SK-N-SH treated with all-trans-retinoic acid at 6 μM for 48 hours (cell line): ENCODE results near the gene PPY.
"Not testable (repeated sequence)": the region's sequence is repeated elsewhere in the genome, so short reads cannot be mapped to it uniquely, and the experiment has no call there.

Experiments used
- ATAC-seq: fragments of 200-7000 bp; cut with Tn5 transposase; 3 replicates; pipeline ENCODE4 v1.9.1; 2020; ENCODE audit warnings: mild to moderate bottlenecking, moderate library complexity
- ARNTL ChIP-seq: fragments of 450-650 bp; formaldehyde crosslinking; IDR thresholded peaks from 2 replicates; pipeline ENCODE4 v1.5.0; 2020; ENCODE audit warnings: low read depth, mild to moderate bottlenecking, moderate library complexity, borderline replicate concordance
- BACH2 ChIP-seq: fragments of 250-450 bp; sonication (Bioruptor Pico); IDR thresholded peaks from 2 replicates; pipeline ENCODE4 v1.9.0; 2021; ENCODE audit warnings: mild to moderate bottlenecking, borderline replicate concordance
- CREB5 ChIP-seq: fragments of 250-450 bp; sonication (Bioruptor Pico); IDR thresholded peaks from 2 replicates; pipeline ENCODE4 v1.5.1; 2020; ENCODE audit warnings: low read depth, mild to moderate bottlenecking, moderate library complexity
- ESRRG ChIP-seq: fragments of 250-450 bp; sonication (Bioruptor Pico); IDR thresholded peaks from 2 replicates; pipeline ENCODE4 v1.6.1; 2021; ENCODE audit warnings: mild to moderate bottlenecking
- GLIS3 ChIP-seq: fragments of 250-450 bp; sonication (Bioruptor Pico); IDR thresholded peaks from 2 replicates; pipeline ENCODE4 v1.5.0; 2020; ENCODE audit warnings: mild to moderate bottlenecking, moderate library complexity
- ISL1 ChIP-seq: fragments of 250-450 bp; sonication (Bioruptor Pico); IDR thresholded peaks from 2 replicates; pipeline ENCODE4 v2.1.2; 2022; ENCODE audit warnings: mild to moderate bottlenecking, moderate library complexity
- OSR1 ChIP-seq: fragments of 250-450 bp; sonication (Bioruptor Pico); IDR thresholded peaks from 2 replicates; pipeline ENCODE4 v1.8.0; 2022; ENCODE audit warnings: moderate library complexity, mild to moderate bottlenecking, inconsistent platforms
- POU6F1 ChIP-seq: fragments of 250-450 bp; sonication (Bioruptor Pico); IDR thresholded peaks from 2 replicates; pipeline ENCODE4 v1.8.0; 2021; ENCODE audit warnings: low read depth, mild to moderate bottlenecking, moderate library complexity, borderline replicate concordance
- PPARA ChIP-seq: fragments of 250-450 bp; sonication (Bioruptor Pico); IDR thresholded peaks from 2 replicates; pipeline ENCODE4 v1.5.0; 2020; ENCODE audit warnings: mild to moderate bottlenecking, borderline replicate concordance
- RARB ChIP-seq: fragments of 250-450 bp; sonication (Bioruptor Pico); IDR thresholded peaks from 2 replicates; pipeline ENCODE4 v1.8.0; 2021; ENCODE audit warnings: mild to moderate bottlenecking, moderate library complexity
- SNAI2 ChIP-seq: fragments of 250-450 bp; sonication (Bioruptor Pico); IDR thresholded peaks from 2 replicates; pipeline ENCODE4 v1.5.0; 2020; ENCODE audit warnings: mild to moderate bottlenecking, moderate library complexity
- TCF4 ChIP-seq: fragments of 250-450 bp; sonication (Bioruptor Pico); IDR thresholded peaks from 2 replicates; pipeline ENCODE4 v1.8.0; 2021; ENCODE audit warnings: mild to moderate bottlenecking, moderate library complexity, borderline replicate concordance
- TOX ChIP-seq: fragments of 250-450 bp; sonication (Bioruptor Pico); IDR thresholded peaks from 2 replicates; pipeline ENCODE4 v1.8.0; 2021; ENCODE audit warnings: mild to moderate bottlenecking, moderate library complexity, borderline replicate concordance
- ZFP3 ChIP-seq: fragments of 250-450 bp; sonication (Bioruptor Pico); IDR thresholded peaks from 2 replicates; pipeline ENCODE4 v1.5.0; 2020; ENCODE audit warnings: mild to moderate bottlenecking, moderate library complexity
- ZNF565 ChIP-seq: fragments of 450-650 bp; formaldehyde crosslinking; conservative IDR thresholded peaks from 2 replicates; pipeline ENCODE4 v1.5.0; 2020; ENCODE audit warnings: low read depth, mild to moderate bottlenecking, moderate library complexity
- ZNF70 ChIP-seq: fragments of 450-650 bp; formaldehyde crosslinking; IDR thresholded peaks from 2 replicates; pipeline ENCODE4 v1.5.0; 2020; ENCODE audit warnings: mild to moderate bottlenecking, moderate library complexity
- TF ChIP-seq, protein P1 (sequence below): fragments of 250-450 bp; sonication (Bioruptor Pico); IDR thresholded peaks from 2 replicates; pipeline ENCODE4 v1.8.0; 2020; ENCODE audit warnings: mild to moderate bottlenecking, moderate library complexity, borderline replicate concordance
- TF ChIP-seq, protein P2 (sequence below): fragments of 250-450 bp; sonication (Bioruptor Pico); IDR thresholded peaks from 2 replicates; pipeline ENCODE4 v1.5.0; 2020; ENCODE audit warnings: mild to moderate bottlenecking, moderate library complexity
- TF ChIP-seq, protein P3 (sequence below): fragments of 250-450 bp; sonication (Bioruptor Pico); IDR thresholded peaks from 2 replicates; pipeline ENCODE4 v1.5.1; 2021; ENCODE audit warnings: mild to moderate bottlenecking, moderate library complexity

The PPY gene

GRCh38 chr17:43900183-43900857 lies 42.0 kb downstream of the PPY start:
- no peak for TF ChIP-seq RARB (CRISPR knock-in tag)
- ATAC-seq: peak; percentile 100

- TF ChIP-seq CREB5 (CRISPR knock-in tag) (no peak), GLIS3 (CRISPR knock-in tag) (no peak), SNAI2 (CRISPR knock-in tag) (no peak), ESRRG (CRISPR knock-in tag) (no peak)
- TF ChIP-seq, protein P1, sequence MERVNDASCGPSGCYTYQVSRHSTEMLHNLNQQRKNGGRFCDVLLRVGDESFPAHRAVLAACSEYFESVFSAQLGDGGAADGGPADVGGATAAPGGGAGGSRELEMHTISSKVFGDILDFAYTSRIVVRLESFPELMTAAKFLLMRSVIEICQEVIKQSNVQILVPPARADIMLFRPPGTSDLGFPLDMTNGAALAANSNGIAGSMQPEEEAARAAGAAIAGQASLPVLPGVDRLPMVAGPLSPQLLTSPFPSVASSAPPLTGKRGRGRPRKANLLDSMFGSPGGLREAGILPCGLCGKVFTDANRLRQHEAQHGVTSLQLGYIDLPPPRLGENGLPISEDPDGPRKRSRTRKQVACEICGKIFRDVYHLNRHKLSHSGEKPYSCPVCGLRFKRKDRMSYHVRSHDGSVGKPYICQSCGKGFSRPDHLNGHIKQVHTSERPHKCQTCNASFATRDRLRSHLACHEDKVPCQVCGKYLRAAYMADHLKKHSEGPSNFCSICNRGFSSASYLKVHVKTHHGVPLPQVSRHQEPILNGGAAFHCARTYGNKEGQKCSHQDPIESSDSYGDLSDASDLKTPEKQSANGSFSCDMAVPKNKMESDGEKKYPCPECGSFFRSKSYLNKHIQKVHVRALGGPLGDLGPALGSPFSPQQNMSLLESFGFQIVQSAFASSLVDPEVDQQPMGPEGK (CRISPR knock-in tag): no peak
Observed at GRCh38 chr17:43898446-43898845, 43.8 kb downstream of the PPY start.

GRCh38 chr17:43897831-43898230 lies 44.4 kb downstream of the PPY start:
- TF ChIP-seq SNAI2 (CRISPR knock-in tag): no peak
- TF ChIP-seq ISL1 (CRISPR knock-in tag): no peak
- TF ChIP-seq GLIS3 (CRISPR knock-in tag): no peak
- no peak for TF ChIP-seq PPARA (CRISPR knock-in tag)
- TF ChIP-seq POU6F1 (CRISPR knock-in tag): no peak
- TF ChIP-seq, protein P2, sequence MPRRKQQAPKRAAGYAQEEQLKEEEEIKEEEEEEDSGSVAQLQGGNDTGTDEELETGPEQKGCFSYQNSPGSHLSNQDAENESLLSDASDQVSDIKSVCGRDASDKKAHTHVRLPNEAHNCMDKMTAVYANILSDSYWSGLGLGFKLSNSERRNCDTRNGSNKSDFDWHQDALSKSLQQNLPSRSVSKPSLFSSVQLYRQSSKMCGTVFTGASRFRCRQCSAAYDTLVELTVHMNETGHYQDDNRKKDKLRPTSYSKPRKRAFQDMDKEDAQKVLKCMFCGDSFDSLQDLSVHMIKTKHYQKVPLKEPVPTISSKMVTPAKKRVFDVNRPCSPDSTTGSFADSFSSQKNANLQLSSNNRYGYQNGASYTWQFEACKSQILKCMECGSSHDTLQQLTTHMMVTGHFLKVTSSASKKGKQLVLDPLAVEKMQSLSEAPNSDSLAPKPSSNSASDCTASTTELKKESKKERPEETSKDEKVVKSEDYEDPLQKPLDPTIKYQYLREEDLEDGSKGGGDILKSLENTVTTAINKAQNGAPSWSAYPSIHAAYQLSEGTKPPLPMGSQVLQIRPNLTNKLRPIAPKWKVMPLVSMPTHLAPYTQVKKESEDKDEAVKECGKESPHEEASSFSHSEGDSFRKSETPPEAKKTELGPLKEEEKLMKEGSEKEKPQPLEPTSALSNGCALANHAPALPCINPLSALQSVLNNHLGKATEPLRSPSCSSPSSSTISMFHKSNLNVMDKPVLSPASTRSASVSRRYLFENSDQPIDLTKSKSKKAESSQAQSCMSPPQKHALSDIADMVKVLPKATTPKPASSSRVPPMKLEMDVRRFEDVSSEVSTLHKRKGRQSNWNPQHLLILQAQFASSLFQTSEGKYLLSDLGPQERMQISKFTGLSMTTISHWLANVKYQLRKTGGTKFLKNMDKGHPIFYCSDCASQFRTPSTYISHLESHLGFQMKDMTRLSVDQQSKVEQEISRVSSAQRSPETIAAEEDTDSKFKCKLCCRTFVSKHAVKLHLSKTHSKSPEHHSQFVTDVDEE: no peak
- TF ChIP-seq, protein P3, sequence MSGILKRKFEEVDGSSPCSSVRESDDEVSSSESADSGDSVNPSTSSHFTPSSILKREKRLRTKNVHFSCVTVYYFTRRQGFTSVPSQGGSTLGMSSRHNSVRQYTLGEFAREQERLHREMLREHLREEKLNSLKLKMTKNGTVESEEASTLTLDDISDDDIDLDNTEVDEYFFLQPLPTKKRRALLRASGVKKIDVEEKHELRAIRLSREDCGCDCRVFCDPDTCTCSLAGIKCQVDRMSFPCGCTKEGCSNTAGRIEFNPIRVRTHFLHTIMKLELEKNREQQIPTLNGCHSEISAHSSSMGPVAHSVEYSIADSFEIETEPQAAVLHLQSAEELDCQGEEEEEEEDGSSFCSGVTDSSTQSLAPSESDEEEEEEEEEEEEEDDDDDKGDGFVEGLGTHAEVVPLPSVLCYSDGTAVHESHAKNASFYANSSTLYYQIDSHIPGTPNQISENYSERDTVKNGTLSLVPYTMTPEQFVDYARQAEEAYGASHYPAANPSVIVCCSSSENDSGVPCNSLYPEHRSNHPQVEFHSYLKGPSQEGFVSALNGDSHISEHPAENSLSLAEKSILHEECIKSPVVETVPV (CRISPR knock-in tag): no peak
- TF ChIP-seq ZNF565 (CRISPR knock-in tag): no peak
- no peak for TF ChIP-seq ZNF70 (CRISPR knock-in tag)
- TF ChIP-seq RARB (CRISPR knock-in tag): no peak
- TF ChIP-seq CREB5 (CRISPR knock-in tag): no peak
- TF ChIP-seq, protein P1 (CRISPR knock-in tag): no peak
- no peak for TF ChIP-seq TOX (CRISPR knock-in tag)
- no peak for TF ChIP-seq OSR1 (CRISPR knock-in tag)
- no peak for TF ChIP-seq ZFP3 (CRISPR knock-in tag)
- TF ChIP-seq ESRRG (CRISPR knock-in tag): no peak
- no peak for TF ChIP-seq TCF4
- no peak for TF ChIP-seq BACH2 (CRISPR knock-in tag)
- TF ChIP-seq ARNTL (CRISPR knock-in tag): no peak
- ATAC-seq: no peak

More at GRCh38 chr17:43898446-43898845, 43.8 kb downstream of the PPY start:
- ATAC-seq: no peak

GRCh38 chr17:43894494-43894893 lies 47.8 kb downstream of the PPY start:
- not testable (repeated sequence) for ATAC-seq
